ENCODE measurements around the gene CD22. TPM values are rescaled to one million over a fixed set of nuclear protein-coding genes. Genes with fewer than 3 reads are reported as not detected.

CD22 gene
- total and polyA plus RNA-seq, 2 of the 13 experiments (the other 11 are each of a cell fraction or from before 2014, with no cell fraction given) = 0.71 to 1.7 TPM

- no peak for TF ChIP-seq CREB1 (IDR thresholded peaks at IDR 0.05)
- TF ChIP-seq CREB1 (CRISPR knock-in tag; IDR thresholded peaks at IDR 0.05) = 0 out of 2 replicates have a peak, but pooled peaks have one; percentile 19
- peak; percentile 61; the same call in 1 of the 2 replicates for TF ChIP-seq ZNF362 (CRISPR knock-in tag; IDR thresholded peaks at IDR 0.05; ENCODE audit: borderline replicate concordance)
- peak; percentile 54 for TF ChIP-seq SKI (IDR thresholded peaks at IDR 0.05; ENCODE audit: partially characterized antibody)
- TF ChIP-seq SMAD3 (CRISPR knock-in tag; IDR thresholded peaks at IDR 0.05) = no peak
- no peak for TF ChIP-seq ZBTB21 (CRISPR knock-in tag; IDR thresholded peaks at IDR 0.05)
- TF ChIP-seq GMEB1 (CRISPR knock-in tag; IDR thresholded peaks at IDR 0.05; ENCODE audit: borderline replicate concordance) = 0 out of 2 replicates have a peak, but pooled peaks have one; percentile 30
- TF ChIP-seq MXD3 (CRISPR knock-in tag; IDR thresholded peaks at IDR 0.05) = no peak
- no peak for TF ChIP-seq ATRX (CRISPR knock-in tag; IDR thresholded peaks at IDR 0.05; ENCODE audit: borderline replicate concordance)
- TF ChIP-seq BCL3 (CRISPR knock-in tag; IDR thresholded peaks at IDR 0.05) = 0 out of 2 replicates have a peak, but pooled peaks have one; percentile 45
- peak; percentile 73 for TF ChIP-seq SKIL (CRISPR knock-in tag; IDR thresholded peaks at IDR 0.05; ENCODE audit: borderline replicate concordance)
- TF ChIP-seq NFYC (CRISPR knock-in tag; IDR thresholded peaks at IDR 0.05) = peak; percentile 60
- TF ChIP-seq ZNF646 (CRISPR knock-in tag; IDR thresholded peaks at IDR 0.05) = peak; percentile 68; the same call in 1 of the 2 replicates
- TF ChIP-seq SP2 (CRISPR knock-in tag; IDR thresholded peaks at IDR 0.05) = no peak
Observed at GRCh38 chr19:35279985-35280821, 48.8 kb upstream of the CD22 start (continued).

Data from HepG2 (cell line).